Heart right ventricle (tissue), 16 donors: ENCODE data around the gene PLXNB3. TPM values are rescaled to one million over a fixed set of nuclear protein-coding genes. Genes with fewer than 3 reads are reported as not detected.

ENCODE experiments used
- ATAC-seq, 8 donors: fragments of 200-7000 bp; cut with Tn5 transposase; one replicate each; pipeline ENCODE4 v1.9.1; 2020; ENCODE audit warnings: mild to moderate bottlenecking in 8 of 8, moderate library complexity in 8 of 8, moderate number of reproducible peaks in 1 of 8
- DNase-seq, 2 donors: peaks; one replicate each; pipeline ENCODE4 v3.0.0-alpha.2; 2020
- H3K27ac ChIP-seq, 10 donors: fragments of 200-600 bp; sonication (generic) in 2 of 10; one replicate each; pipeline versions ENCODE4 v1.5.0 to v1.8.0; 2020 to 2022; ENCODE audit warnings: mild to moderate bottlenecking in 3 of 10
- H3K27me3 ChIP-seq, 7 donors: fragments of 200-600 bp; one replicate each; pipeline ENCODE4 v1.8.0; 2021 to 2022; ENCODE audit warnings: mild to moderate bottlenecking in 2 of 7
- H3K36me3 ChIP-seq, 9 donors: fragments of 200-600 bp; sonication (generic) in 1 of 9; one replicate each; pipeline versions ENCODE4 v1.5.0 to v1.8.0; 2020 to 2022; ENCODE audit warnings: mild to moderate bottlenecking in 2 of 9
- H3K4me1 ChIP-seq, 9 donors: fragments of 200-600 bp; sonication (generic) in 1 of 9; one replicate each; pipeline versions ENCODE4 v1.5.0 to v1.8.0; 2020 to 2022; ENCODE audit warnings: mild to moderate bottlenecking in 4 of 9
- H3K4me3 ChIP-seq, 10 donors: fragments of 200-600 bp; sonication (generic) in 2 of 10; one replicate each; pipeline versions ENCODE4 v1.5.0 to v1.8.0; 2020 to 2022; ENCODE audit warnings: mild to moderate bottlenecking in 7 of 10, moderate library complexity in 2 of 10
- H3K9me3 ChIP-seq, 11 donors: fragments of 200-600 bp in 10 of 11; sonication (generic) in 2 of 11; one replicate each; pipeline versions ENCODE4 v1.5.0 to v1.8.0; 2013 to 2022; ENCODE audit warnings: mild to moderate bottlenecking in 2 of 11, control low read depth in 1 of 11, moderate library complexity in 1 of 11
- WGBS, 2 donors: extraction: QIAGEN DNeasy Blood & Tissue Kit; methylation state at CpG; one replicate each; pipeline ENCODE4 v1.1.7; 2013; ENCODE audit warnings: inconsistent platforms in 1 of 2; 5-methylcytosine and 5-hydroxymethylcytosine counted together
- intact Hi-C, 10 donors: fragments of 100-400 bp; cut with DNase I; formaldehyde crosslinking; loops; one replicate each; pipeline versions ENCODE4 v1.11.1 to v1.14.2; 2022
- polyA plus RNA-seq, 2 donors: library from polyadenylated mRNA; stranded (reverse); fragments of 200-250 nt; gene quantifications; one replicate each; pipeline ENCODE4 v1.2.3, GENCODE V29; 2013
- total RNA-seq, 10 donors: library from RNA; stranded (reverse); fragmentation: NEBNext Ultra II Directional in 3 of 10; extraction: Animal tissue kit (Norgen Biotek cat#: 25700) in 3 of 10; gene quantifications; one replicate each; pipeline versions ENCODE4 v1.2.1 to v1.2.4, GENCODE V29; 2021 to 2023
- TF ChIP-seq, protein P1 (sequence below), 9 donors: fragments of 200-600 bp; sonication (generic) in 2 of 9; IDR thresholded peaks; one replicate each; pipeline versions ENCODE4 v1.5.0 to v1.8.0; 2021 to 2022; ENCODE audit warnings: antibody characterized with exemption in 9 of 9, mild to moderate bottlenecking in 5 of 9, moderate library complexity in 1 of 9
- donor health status: Arrhythmogenic right ventricular cardiomyopathy.
- donor health status: ischemic (EF 13 %, LVEDD 7.1; RV severe dilation, severe dysfunction).
- donor health status: healthy with polysubstance abuse.
- donor health status: DM: no; HTN: yes; CAD: no.
- donor health status: DM: no; HTN: no; CAD: no.
- donor health status: ischemic (EF 25% LVEDD 6.9; RV normal size, moderate dysfunction).
- donor health status: ischemic (EF 25% LVEDD 5.7; RV mildly dilated, moderate dysfunction).
- donor health status: healthy.
- donor health status: DM: yes; HTN: yes; CAD: no.
- donor health status: Ischemic cardiomyopathy.
- donor health status: ischemic (EF 35%, LVEDD 5.7; RV mildly dilated, moderate dysfunction).
- donor health status: nonischemic (EF 11% LVEDD 7.7; RV severe dilation, severe dysfunction).
- donor health status: DM: yes; HTN: yes; CAD: no.
- donor health status: PGD.
- donor health status: ischemic (EF 29% LVEDD 5.4; RV normal size, mild dysfunction).
- donor health status: nonischemic (EF 23%, LVEDD 6.1; RV moderate dilation, normal function).

Gene PLXNB3
- total and polyA plus RNA-seq, 12 donors, result 1.1 to 8.1 (median 4.3) TPM

DNA sequence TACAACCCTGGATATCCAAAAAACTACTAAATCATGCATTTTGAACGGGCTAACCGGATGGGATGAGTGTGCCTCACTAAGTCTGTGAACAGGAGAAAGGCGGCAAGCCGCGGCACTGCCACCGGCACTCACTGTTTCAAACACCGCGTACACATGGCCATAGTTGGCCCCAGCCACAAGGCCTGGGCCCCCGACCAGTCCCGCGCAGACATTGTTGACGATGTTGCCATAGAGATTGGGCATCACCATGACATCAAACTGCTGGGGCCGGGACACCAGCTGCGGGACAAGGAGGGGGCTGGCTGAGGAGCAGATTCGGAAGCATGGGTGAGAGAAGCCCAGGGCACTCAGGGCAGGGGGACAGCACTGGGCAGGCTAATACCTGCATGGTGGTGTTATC is 22.6 kb downstream of the PLXNB3 start:
- WGBS, 2 donors, result 80 to 82% methylated on average over 6 to 15 of the region's 15 CpGs
- Histone ChIP-seq H3K4me3 (no peak overlapping the region), H3K36me3 (peaks cover 0 to 68% (median 0%) of the 10 kb centered on the region in 9 donors)

DNA sequence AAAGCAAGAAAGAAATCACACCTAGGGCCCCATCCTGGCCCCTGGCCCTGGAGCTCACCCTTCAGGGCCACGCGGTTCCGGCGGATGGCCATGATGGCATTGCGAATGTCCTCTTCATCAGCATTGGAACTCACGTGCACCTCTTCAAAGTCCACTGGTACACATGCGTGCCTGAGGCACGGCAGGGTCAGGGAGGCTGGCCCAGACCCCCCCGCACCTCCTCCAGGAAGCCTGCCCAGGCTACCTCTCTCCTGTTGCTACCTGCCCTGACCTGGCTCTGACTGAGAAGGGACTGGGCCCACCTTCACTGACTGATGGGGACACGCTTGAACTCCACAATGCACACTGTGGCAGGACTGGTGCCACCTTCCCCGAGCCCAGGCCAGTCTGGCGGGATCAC is 25.6 kb downstream of the PLXNB3 start:
- no peak for DNase-seq
- peaks cover 0 to 59% (median 0%) of the 10 kb centered on the region in 9 donors for H3K36me3 ChIP-seq
- intact Hi-C loops, result loop anchor here in 4 of 10 donors (10.0 kb wide), 2 partner anchors 135 to 155 kb away; partner anchors contain the start of genes ARHGAP4 (in 3 of the 4) and RENBP (in 1 of the 4)
- no peak for ATAC-seq
- H3K4me3 ChIP-seq, result no peak overlapping the region
- TF ChIP-seq, protein P1, sequence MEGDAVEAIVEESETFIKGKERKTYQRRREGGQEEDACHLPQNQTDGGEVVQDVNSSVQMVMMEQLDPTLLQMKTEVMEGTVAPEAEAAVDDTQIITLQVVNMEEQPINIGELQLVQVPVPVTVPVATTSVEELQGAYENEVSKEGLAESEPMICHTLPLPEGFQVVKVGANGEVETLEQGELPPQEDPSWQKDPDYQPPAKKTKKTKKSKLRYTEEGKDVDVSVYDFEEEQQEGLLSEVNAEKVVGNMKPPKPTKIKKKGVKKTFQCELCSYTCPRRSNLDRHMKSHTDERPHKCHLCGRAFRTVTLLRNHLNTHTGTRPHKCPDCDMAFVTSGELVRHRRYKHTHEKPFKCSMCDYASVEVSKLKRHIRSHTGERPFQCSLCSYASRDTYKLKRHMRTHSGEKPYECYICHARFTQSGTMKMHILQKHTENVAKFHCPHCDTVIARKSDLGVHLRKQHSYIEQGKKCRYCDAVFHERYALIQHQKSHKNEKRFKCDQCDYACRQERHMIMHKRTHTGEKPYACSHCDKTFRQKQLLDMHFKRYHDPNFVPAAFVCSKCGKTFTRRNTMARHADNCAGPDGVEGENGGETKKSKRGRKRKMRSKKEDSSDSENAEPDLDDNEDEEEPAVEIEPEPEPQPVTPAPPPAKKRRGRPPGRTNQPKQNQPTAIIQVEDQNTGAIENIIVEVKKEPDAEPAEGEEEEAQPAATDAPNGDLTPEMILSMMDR (IDR thresholded peaks at IDR 0.05), result no peak
- peaks cover 0 to 28% (median 16%) of the 10 kb centered on the region in 9 donors for H3K4me1 ChIP-seq
- peaks cover 0 to 9% (median 0%) of the 10 kb centered on the region in 11 donors for H3K9me3 ChIP-seq
- H3K27me3 ChIP-seq, result no peaks in the 10 kb centered on the region
- H3K27ac ChIP-seq, result no peak overlapping the region
- WGBS, 2 donors, result 94 to 96% methylated on average over 12 of the region's 12 CpGs

More for the DNA sequence above, 22.6 kb downstream of the PLXNB3 start:
- Histone ChIP-seq H3K27me3 (peaks cover 0 to 11% (median 0%) of the 10 kb centered on the region in 7 donors), H3K27ac (no peak overlapping the region), H3K4me1 (peaks cover 0 to 17% (median 3%) of the 10 kb centered on the region in 9 donors), H3K9me3 (no peaks in the 10 kb centered on the region)
- TF ChIP-seq, protein P1 (IDR thresholded peaks at IDR 0.05), result no peak
- ATAC-seq, result no peak
- intact Hi-C loops, result no loop called here
- DNase-seq, result no peak

DNA sequence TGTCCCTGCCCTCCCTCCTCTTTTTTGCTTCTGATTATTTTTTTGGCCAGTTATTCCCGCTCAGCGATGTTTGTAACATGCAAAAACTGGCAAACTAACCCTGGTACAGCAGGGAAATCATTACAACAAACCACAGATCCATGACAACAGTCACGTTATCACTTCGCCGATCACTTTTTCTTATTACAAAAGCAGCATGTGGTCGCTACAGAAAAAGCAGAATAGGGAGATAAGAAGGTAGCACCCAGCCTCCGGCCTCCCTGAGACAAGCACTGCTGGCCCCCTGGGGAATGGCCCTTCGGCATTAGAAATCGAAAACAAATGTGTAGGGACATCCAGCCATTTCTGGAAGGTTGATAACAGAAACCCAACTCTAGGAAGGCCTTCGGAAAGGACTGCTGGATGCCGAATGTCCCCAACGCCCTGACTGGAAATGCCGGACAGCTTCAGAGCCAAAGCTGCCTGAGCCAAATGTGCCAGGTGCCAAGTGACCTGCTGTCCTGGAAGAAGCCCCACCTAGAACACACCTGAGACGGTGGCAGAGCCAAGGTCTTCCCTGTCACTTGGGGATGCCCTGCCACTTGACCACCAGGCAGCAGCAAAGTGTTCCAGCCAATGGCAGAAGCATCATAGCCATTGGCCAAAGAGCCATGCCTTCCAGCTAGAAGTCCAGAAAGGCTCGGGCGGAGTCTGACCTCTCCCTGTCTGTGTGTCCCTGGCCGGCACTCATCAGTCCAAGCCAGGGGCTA is 27.2 kb downstream of the PLXNB3 start:
- no peak for ATAC-seq
- H3K36me3 ChIP-seq, result peaks cover 0 to 47% (median 0%) of the 10 kb centered on the region in 9 donors
- H3K4me1 ChIP-seq, result peaks cover 0 to 41% (median 24%) of the 10 kb centered on the region in 9 donors
- peaks cover 0 to 13% (median 0%) of the 10 kb centered on the region in 11 donors for H3K9me3 ChIP-seq
- H3K27me3 ChIP-seq, result no peaks in the 10 kb centered on the region
- WGBS, 2 donors, result 77 to 82% methylated on average over 17 of the region's 17 CpGs
- intact Hi-C loops, result loop anchor here in 4 of 10 donors (10.0 kb wide), 2 partner anchors 134 to 154 kb away; partner anchors contain the start of genes ARHGAP4 (in 3 of the 4) and RENBP (in 1 of the 4)
- no peak overlapping the region for H3K27ac ChIP-seq
- TF ChIP-seq, protein P1 (IDR thresholded peaks at IDR 0.05), result no peak
- H3K4me3 ChIP-seq, result no peak overlapping the region
- DNase-seq, result no peak

DNA sequence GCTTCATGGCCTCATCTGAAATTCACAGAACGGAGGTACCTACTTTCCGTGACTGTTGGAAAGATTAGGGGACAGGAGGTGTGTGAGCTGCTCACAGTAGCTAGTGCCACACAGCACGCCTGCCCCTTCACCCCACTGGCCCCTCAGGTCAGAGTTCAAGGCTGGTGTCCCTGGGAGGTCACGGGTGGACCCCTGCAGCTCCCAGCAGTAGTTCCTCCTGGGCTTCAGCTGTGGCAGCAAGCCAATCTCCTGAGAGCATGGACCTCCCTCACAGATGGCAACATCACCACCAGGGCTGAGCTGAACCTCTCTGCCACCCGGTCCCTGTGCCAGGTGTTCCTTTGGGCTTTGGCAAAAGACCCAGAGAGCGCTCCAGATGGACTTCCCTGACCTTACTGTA is 28.3 kb downstream of the PLXNB3 start:
- Histone ChIP-seq H3K27me3 (no peaks in the 10 kb centered on the region), H3K4me1 (peaks cover 0 to 44% (median 26%) of the 10 kb centered on the region in 9 donors), H3K36me3 (peaks cover 0 to 47% (median 0%) of the 10 kb centered on the region in 9 donors), H3K27ac (no peak overlapping the region), H3K9me3 (peaks cover 0 to 17% (median 0%) of the 10 kb centered on the region in 11 donors), H3K4me3 (peak overlapping the region in 1 of 10 donors; percentile 80)
- DNase-seq, result no peak
- WGBS, 2 donors, result 77 to 87% methylated on average over 6 of the region's 6 CpGs
- intact Hi-C loops, result loop anchor here in 4 of 10 donors (10.0 kb wide), 2 partner anchors 132 to 152 kb away; partner anchors contain the start of genes ARHGAP4 (in 3 of the 4) and RENBP (in 1 of the 4)
- ATAC-seq, result no peak
- TF ChIP-seq, protein P1 (IDR thresholded peaks at IDR 0.05), result no peak
